ENCODE results near the gene ARHGEF16.

DNA sequence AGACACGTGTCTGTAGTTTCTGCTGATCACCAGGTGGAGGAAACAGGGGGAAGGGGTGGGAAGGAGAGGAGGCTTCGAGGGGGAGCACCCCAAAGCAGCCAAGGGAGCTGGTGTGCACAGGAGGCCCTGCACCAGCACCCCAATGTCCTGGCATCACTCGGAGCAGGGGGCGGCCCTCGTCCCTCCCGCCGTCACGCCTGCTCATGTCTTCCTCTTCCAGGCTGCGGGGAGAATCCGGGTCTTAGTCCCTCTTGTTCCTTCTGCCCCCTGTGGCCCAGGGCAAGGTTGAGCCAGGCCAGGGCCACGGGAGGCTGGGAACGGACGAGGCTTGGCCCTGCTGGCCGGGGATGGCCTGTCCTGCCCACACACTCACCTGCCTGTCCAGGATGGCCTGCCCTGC, 21.4 kb upstream of the ARHGEF16 start:
- TF ChIP-seq, protein P1, sequence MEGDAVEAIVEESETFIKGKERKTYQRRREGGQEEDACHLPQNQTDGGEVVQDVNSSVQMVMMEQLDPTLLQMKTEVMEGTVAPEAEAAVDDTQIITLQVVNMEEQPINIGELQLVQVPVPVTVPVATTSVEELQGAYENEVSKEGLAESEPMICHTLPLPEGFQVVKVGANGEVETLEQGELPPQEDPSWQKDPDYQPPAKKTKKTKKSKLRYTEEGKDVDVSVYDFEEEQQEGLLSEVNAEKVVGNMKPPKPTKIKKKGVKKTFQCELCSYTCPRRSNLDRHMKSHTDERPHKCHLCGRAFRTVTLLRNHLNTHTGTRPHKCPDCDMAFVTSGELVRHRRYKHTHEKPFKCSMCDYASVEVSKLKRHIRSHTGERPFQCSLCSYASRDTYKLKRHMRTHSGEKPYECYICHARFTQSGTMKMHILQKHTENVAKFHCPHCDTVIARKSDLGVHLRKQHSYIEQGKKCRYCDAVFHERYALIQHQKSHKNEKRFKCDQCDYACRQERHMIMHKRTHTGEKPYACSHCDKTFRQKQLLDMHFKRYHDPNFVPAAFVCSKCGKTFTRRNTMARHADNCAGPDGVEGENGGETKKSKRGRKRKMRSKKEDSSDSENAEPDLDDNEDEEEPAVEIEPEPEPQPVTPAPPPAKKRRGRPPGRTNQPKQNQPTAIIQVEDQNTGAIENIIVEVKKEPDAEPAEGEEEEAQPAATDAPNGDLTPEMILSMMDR (IDR thresholded peaks at IDR 0.05): no peak
- TF ChIP-seq NFATC4 (CRISPR knock-in tag; IDR thresholded peaks at IDR 0.05) (no peak), ETV6 (CRISPR knock-in tag; IDR thresholded peaks at IDR 0.05) (no peak), SP1 (CRISPR knock-in tag; conservative IDR thresholded peaks at IDR 0.05) (no peak), CREM (CRISPR knock-in tag; IDR thresholded peaks at IDR 0.05) (no peak), NR2C2 (CRISPR knock-in tag; IDR thresholded peaks at IDR 0.05) (no peak), ZBTB21 (CRISPR knock-in tag; IDR thresholded peaks at IDR 0.05; ENCODE audit: borderline replicate concordance) (no peak), RELA (CRISPR knock-in tag; IDR thresholded peaks at IDR 0.05; ENCODE audit: borderline replicate concordance) (no peak), TCF7 (CRISPR knock-in tag; IDR thresholded peaks at IDR 0.05; ENCODE audit: low read depth) (no peak)
- TF ChIP-seq, protein P2, sequence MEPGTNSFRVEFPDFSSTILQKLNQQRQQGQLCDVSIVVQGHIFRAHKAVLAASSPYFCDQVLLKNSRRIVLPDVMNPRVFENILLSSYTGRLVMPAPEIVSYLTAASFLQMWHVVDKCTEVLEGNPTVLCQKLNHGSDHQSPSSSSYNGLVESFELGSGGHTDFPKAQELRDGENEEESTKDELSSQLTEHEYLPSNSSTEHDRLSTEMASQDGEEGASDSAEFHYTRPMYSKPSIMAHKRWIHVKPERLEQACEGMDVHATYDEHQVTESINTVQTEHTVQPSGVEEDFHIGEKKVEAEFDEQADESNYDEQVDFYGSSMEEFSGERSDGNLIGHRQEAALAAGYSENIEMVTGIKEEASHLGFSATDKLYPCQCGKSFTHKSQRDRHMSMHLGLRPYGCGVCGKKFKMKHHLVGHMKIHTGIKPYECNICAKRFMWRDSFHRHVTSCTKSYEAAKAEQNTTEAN (CRISPR knock-in tag; IDR thresholded peaks at IDR 0.05): no peak
- TF ChIP-seq, protein P3, sequence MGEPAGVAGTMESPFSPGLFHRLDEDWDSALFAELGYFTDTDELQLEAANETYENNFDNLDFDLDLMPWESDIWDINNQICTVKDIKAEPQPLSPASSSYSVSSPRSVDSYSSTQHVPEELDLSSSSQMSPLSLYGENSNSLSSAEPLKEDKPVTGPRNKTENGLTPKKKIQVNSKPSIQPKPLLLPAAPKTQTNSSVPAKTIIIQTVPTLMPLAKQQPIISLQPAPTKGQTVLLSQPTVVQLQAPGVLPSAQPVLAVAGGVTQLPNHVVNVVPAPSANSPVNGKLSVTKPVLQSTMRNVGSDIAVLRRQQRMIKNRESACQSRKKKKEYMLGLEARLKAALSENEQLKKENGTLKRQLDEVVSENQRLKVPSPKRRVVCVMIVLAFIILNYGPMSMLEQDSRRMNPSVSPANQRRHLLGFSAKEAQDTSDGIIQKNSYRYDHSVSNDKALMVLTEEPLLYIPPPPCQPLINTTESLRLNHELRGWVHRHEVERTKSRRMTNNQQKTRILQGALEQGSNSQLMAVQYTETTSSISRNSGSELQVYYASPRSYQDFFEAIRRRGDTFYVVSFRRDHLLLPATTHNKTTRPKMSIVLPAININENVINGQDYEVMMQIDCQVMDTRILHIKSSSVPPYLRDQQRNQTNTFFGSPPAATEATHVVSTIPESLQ (CRISPR knock-in tag; IDR thresholded peaks at IDR 0.05): no peak
- TF ChIP-seq, protein P4, sequence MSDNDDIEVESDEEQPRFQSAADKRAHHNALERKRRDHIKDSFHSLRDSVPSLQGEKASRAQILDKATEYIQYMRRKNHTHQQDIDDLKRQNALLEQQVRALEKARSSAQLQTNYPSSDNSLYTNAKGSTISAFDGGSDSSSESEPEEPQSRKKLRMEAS (CRISPR knock-in tag; IDR thresholded peaks at IDR 0.05): no peak

Measured in WTC11 (cell line).